Measurements from ENCODE around the gene THOC2. TPM values are rescaled to one million over a fixed set of nuclear protein-coding genes. Genes with fewer than 3 reads are reported as not detected.
"Not testable (repeated sequence)": the region's sequence is repeated elsewhere in the genome, so short reads cannot be mapped to it uniquely, and the experiment has no call there.

The THOC2 gene
- 10 to 100 TPM; 30.5 to 85.2 (median 81.2) TPM for polyA plus RNA-seq
- long read RNA-seq, donor 1, transcript THOC2-211 (3 exons, 689 nt) = major isoform, 13 of 46 reads
- long read RNA-seq, donor 1, partial matches to known transcripts = 27 of 46 reads
- long read RNA-seq, donor 1, other reads (novel, unspliced or antisense) = 0 of 46 reads
- long read RNA-seq, donor 2, partial matches to known transcripts = 0 of 4 reads
- long read RNA-seq, donor 2, other reads (novel, unspliced or antisense) = 0 of 4 reads
- long read RNA-seq, donor 3, transcript THOC2-211 (3 exons, 689 nt) = major isoform, 9 of 16 reads
- long read RNA-seq, donor 3, partial matches to known transcripts = 0 of 16 reads
- long read RNA-seq, donor 3, other reads (novel, unspliced or antisense) = 0 of 16 reads
- long read RNA-seq, donor 4, partial matches to known transcripts = 0 of 2 reads
- long read RNA-seq, donor 4, other reads (novel, unspliced or antisense) = 0 of 2 reads
- long read RNA-seq, donor 5, partial matches to known transcripts = 0 of 6 reads
- long read RNA-seq, donor 5, other reads (novel, unspliced or antisense) = 0 of 6 reads
- long read RNA-seq, donor 6, transcript THOC2-211 (3 exons, 689 nt) = major isoform, 7 of 8 reads
- long read RNA-seq, donor 6, partial matches to known transcripts = 0 of 8 reads
- long read RNA-seq, donor 6, other reads (novel, unspliced or antisense) = 0 of 8 reads
- long read RNA-seq, donor 7, partial matches to known transcripts = 0 of 6 reads
- long read RNA-seq, donor 7, other reads (novel, unspliced or antisense) = 0 of 6 reads
- long read RNA-seq, donor 8, partial matches to known transcripts = 0 of 1 reads
- long read RNA-seq, donor 8, other reads (novel, unspliced or antisense) = 0 of 1 reads
- long read RNA-seq, donor 9, partial matches to known transcripts = 0 of 2 reads
- long read RNA-seq, donor 9, other reads (novel, unspliced or antisense) = 0 of 2 reads
- long read RNA-seq, donor 10, full-length matches to known transcripts = 18 of 18 reads
- long read RNA-seq, donor 10, partial matches to known transcripts = 0 of 18 reads
- long read RNA-seq, donor 10, other reads (novel, unspliced or antisense) = 0 of 18 reads

DNA sequence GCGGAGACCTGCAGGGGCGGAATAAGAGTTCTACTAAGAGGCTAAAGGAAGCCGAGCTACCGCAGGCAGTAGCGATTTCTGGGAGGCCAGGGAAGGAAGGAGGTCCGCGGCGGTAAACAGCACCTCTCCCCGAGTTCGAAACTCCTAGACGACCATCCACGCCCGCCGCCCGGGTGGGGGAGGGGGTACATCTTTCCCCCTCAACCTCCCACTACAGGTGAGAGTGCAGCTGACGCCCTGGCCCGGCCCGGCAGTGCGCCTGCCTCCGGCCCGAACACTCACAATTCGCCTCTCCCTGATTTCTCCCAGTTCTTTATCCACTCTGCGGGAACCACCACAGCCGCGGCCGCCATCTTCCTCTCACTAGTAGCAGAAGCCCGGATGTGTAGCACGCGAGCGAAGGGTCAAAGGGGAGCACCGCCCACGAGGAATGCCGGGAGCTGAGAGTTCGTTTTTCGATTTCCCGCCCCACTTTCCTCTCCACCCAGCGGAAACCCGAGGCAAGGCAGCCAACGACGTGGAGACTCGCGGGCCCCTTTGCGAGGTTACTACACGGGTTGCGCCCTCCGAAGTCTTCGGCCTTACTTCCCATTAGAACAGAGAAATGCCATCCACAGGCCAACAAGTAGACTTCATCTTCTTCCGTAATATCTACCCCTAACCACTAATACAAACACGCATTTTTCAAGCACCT is at the start of gene THOC2:
Gene THOC2, minus strand, starts transcription at position 383 of the 694 bp plus-strand sequence. Its CDS starts 30 bp downstream, at position 353.
- H3K9me3 ChIP-seq (ENCODE audit: control insufficient read depth in 2 of 2, insufficient read depth in 1 of 2, low read depth in 1 of 2, low read length in 1 of 2) = no peaks in the 10 kb centered on the region
- peak within 1 kb of the TSS; percentile 50 to 95 (median 81) for H3K27ac ChIP-seq (ENCODE audit: low read depth in 1 of 3, low read length in 2 of 3)
- H3K27me3 ChIP-seq (ENCODE audit: control insufficient read depth in 3 of 3, insufficient read depth in 3 of 3, low read length in 3 of 3) = no peaks in the 10 kb centered on the region
- no peak for FAIRE-seq
- peaks cover 0 to 7% (median 0%) of the 10 kb centered on the region in 3 donors for H3K36me3 ChIP-seq (ENCODE audit: control insufficient read depth in 3 of 3, insufficient read depth in 2 of 3, low read depth in 1 of 3, low read length in 3 of 3)
- H3K4me1 ChIP-seq (ENCODE audit: control insufficient read depth in 3 of 3, insufficient read depth in 2 of 3, low read depth in 1 of 3, low read length in 2 of 3) = peaks cover 0 to 4% (median 0%) of the 10 kb centered on the region in 3 donors
- DNase-seq = peak; percentile 84 to 89
- H3K4me3 ChIP-seq (ENCODE audit: low read depth in 1 of 3, low read length in 3 of 3) = peak within 1 kb of the TSS; percentile 71 to 96 (median 74)
- WGBS, 3 donors = 1 to 53% (median 9%) methylated on average over 30 to 46 of the region's 49 CpGs

- FAIRE-seq; DNase-seq; H3K36me3 ChIP-seq (ENCODE audit: control insufficient read depth in 3 of 3, insufficient read depth in 2 of 3, low read depth in 1 of 3, low read length in 3 of 3); H3K9me3 ChIP-seq (ENCODE audit: control insufficient read depth in 2 of 2, insufficient read depth in 1 of 2, low read depth in 1 of 2, low read length in 1 of 2); H3K4me3 ChIP-seq (ENCODE audit: low read depth in 1 of 3, low read length in 3 of 3); H3K27me3 ChIP-seq (ENCODE audit: control insufficient read depth in 3 of 3, insufficient read depth in 3 of 3, low read length in 3 of 3): not testable (repeated sequence)
- 82 to 87% (median 84%) methylated on average over 10 of the region's 10 CpGs for WGBS, 3 donors
- Histone ChIP-seq H3K27ac (ENCODE audit: low read depth in 1 of 3, low read length in 2 of 3) (peak overlapping the region in 1 of 3 donors; percentile 95), H3K4me1 (ENCODE audit: control insufficient read depth in 3 of 3, insufficient read depth in 2 of 3, low read depth in 1 of 3, low read length in 2 of 3) (peaks cover 0 to 15% (median 0%) of the 10 kb centered on the region in 3 donors)
These were observed 48.9 kb upstream of the THOC2 start for GRCh38 chrX:123781786-123782185.

DNA sequence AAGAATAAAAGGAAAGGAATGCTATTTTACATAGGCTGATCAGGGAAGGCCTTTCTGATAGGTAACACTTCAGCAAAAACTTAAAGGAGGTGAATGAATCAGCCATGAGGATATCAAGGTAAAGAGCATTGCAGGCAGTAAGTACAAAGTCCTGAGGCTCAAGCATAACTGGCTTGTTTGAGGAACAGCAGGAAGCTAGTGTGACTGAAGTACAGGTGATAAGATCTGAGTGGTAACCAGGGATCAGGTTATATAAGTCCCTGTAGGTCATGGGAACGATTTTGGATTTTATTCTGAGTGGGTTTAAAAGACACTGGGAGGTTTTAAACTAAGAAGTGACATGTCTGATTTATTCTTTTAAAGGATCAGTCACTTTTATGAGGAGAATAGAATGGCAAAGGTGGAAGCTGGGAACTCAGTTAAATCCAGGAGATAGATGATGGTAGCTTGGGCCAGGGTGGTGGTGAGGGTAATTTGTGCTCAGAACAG is 47.1 kb upstream of the THOC2 start:
- H3K27me3 ChIP-seq (ENCODE audit: control insufficient read depth in 3 of 3, insufficient read depth in 3 of 3, low read length in 3 of 3) = no peaks in the 10 kb centered on the region
- H3K4me3 ChIP-seq (ENCODE audit: low read depth in 1 of 3, low read length in 3 of 3) = no peak overlapping the region
- FAIRE-seq (no peak), DNase-seq (peak; percentile 74 to 88)
- no peaks in the 10 kb centered on the region for H3K36me3 ChIP-seq (ENCODE audit: control insufficient read depth in 3 of 3, insufficient read depth in 2 of 3, low read depth in 1 of 3, low read length in 3 of 3)
- 0 to 29% (median 4%) methylated on average over 1 of the region's 1 CpG for WGBS, 3 donors
- no peaks in the 10 kb centered on the region for H3K9me3 ChIP-seq (ENCODE audit: control insufficient read depth in 2 of 2, insufficient read depth in 1 of 2, low read depth in 1 of 2, low read length in 1 of 2)
- peak overlapping the region; percentile 72 to 95 (median 78) for H3K27ac ChIP-seq (ENCODE audit: low read depth in 1 of 3, low read length in 2 of 3)
- peaks cover 0 to 11% (median 0%) of the 10 kb centered on the region in 3 donors for H3K4me1 ChIP-seq (ENCODE audit: control insufficient read depth in 3 of 3, insufficient read depth in 2 of 3, low read depth in 1 of 3, low read length in 2 of 3)

GRCh38 chrX:123773258-123773988 is 40.6 kb upstream of the THOC2 start:
- DNase-seq (no peak), FAIRE-seq (no peak)
- H3K4me3 ChIP-seq (ENCODE audit: low read depth in 1 of 3, low read length in 3 of 3) = no peak overlapping the region
- 71 to 88% (median 80%) methylated on average over 4 of the region's 4 CpGs for WGBS, 3 donors
- no peaks in the 10 kb centered on the region for H3K36me3 ChIP-seq (ENCODE audit: control insufficient read depth in 3 of 3, insufficient read depth in 2 of 3, low read depth in 1 of 3, low read length in 3 of 3)
- no peaks in the 10 kb centered on the region for H3K27me3 ChIP-seq (ENCODE audit: control insufficient read depth in 3 of 3, insufficient read depth in 3 of 3, low read length in 3 of 3)
- no peaks in the 10 kb centered on the region for H3K9me3 ChIP-seq (ENCODE audit: control insufficient read depth in 2 of 2, insufficient read depth in 1 of 2, low read depth in 1 of 2, low read length in 1 of 2)
- H3K4me1 ChIP-seq (ENCODE audit: control insufficient read depth in 3 of 3, insufficient read depth in 2 of 3, low read depth in 1 of 3, low read length in 2 of 3) = peaks cover 0 to 6% (median 0%) of the 10 kb centered on the region in 3 donors
- H3K27ac ChIP-seq (ENCODE audit: low read depth in 1 of 3, low read length in 2 of 3) = no peak overlapping the region

- no peaks in the 10 kb centered on the region for H3K9me3 ChIP-seq (ENCODE audit: control insufficient read depth in 2 of 2, insufficient read depth in 1 of 2, low read depth in 1 of 2, low read length in 1 of 2)
- H3K4me1 ChIP-seq (ENCODE audit: control insufficient read depth in 3 of 3, insufficient read depth in 2 of 3, low read depth in 1 of 3, low read length in 2 of 3) = peaks cover 0 to 6% (median 0%) of the 10 kb centered on the region in 3 donors
- 4 to 48% (median 45%) methylated on average over 4 of the region's 4 CpGs for WGBS, 3 donors
- FAIRE-seq (no peak), DNase-seq (peak; percentile 8 to 44)
- no peaks in the 10 kb centered on the region for H3K36me3 ChIP-seq (ENCODE audit: control insufficient read depth in 3 of 3, insufficient read depth in 2 of 3, low read depth in 1 of 3, low read length in 3 of 3)
- H3K4me3 ChIP-seq (ENCODE audit: low read depth in 1 of 3, low read length in 3 of 3) = no peak overlapping the region
- H3K27ac ChIP-seq (ENCODE audit: low read depth in 1 of 3, low read length in 2 of 3) = peak overlapping the region in 2 of 3 donors; percentile 31 to 82
- no peaks in the 10 kb centered on the region for H3K27me3 ChIP-seq (ENCODE audit: control insufficient read depth in 3 of 3, insufficient read depth in 3 of 3, low read length in 3 of 3)
These were observed 38.7 kb upstream of the THOC2 start for GRCh38 chrX:123771449-123772064.

GRCh38 chrX:123764967-123765871 is 32.4 kb upstream of the THOC2 start:
- H3K27ac ChIP-seq (ENCODE audit: low read depth in 1 of 3, low read length in 2 of 3) = peak overlapping the region in 2 of 3 donors; percentile 79 to 83
- H3K36me3 ChIP-seq (ENCODE audit: control insufficient read depth in 3 of 3, insufficient read depth in 2 of 3, low read depth in 1 of 3, low read length in 3 of 3) = no peaks in the 10 kb centered on the region
- FAIRE-seq (no peak), DNase-seq (peak; percentile 86 to 90)
- H3K27me3 ChIP-seq (ENCODE audit: control insufficient read depth in 3 of 3, insufficient read depth in 3 of 3, low read length in 3 of 3) = no peaks in the 10 kb centered on the region
- H3K9me3 ChIP-seq (ENCODE audit: control insufficient read depth in 2 of 2, insufficient read depth in 1 of 2, low read depth in 1 of 2, low read length in 1 of 2) = peaks cover 0 to 2% of the 10 kb centered on the region in 2 donors
- peak overlapping the region; percentile 16 to 39 (median 23) for H3K4me3 ChIP-seq (ENCODE audit: low read depth in 1 of 3, low read length in 3 of 3)
- 6 to 52% (median 10%) methylated on average over 18 to 38 of the region's 38 CpGs for WGBS, 3 donors
- H3K4me1 ChIP-seq (ENCODE audit: control insufficient read depth in 3 of 3, insufficient read depth in 2 of 3, low read depth in 1 of 3, low read length in 2 of 3) = no peaks in the 10 kb centered on the region

Data from small intestine (tissue), 16 donors.